Measurements from ENCODE around the gene POLN.

POLN gene

GRCh38 chr4:2179717-2180116 is 62.2 kb downstream of the POLN start:
- Histone ChIP-seq H3K27ac (ENCODE audit: insufficient read depth, low read length, poor library complexity, severe bottlenecking) (no peak overlapping the region), H3K9me3 (ENCODE audit: control insufficient read depth, low read length) (no peaks in the 10 kb centered on the region), H3K27me3 (replicated peaks; ENCODE audit: control insufficient read depth, insufficient read depth, low read length, poor library complexity, severe bottlenecking) (no peaks in the 10 kb centered on the region), H3K4me3 (ENCODE audit: insufficient read depth, low read depth, low read length, poor library complexity, severe bottlenecking) (no peak overlapping the region), H3K4me1 (ENCODE audit: control insufficient read depth, insufficient read depth, low read length, poor library complexity, severe bottlenecking) (no peaks in the 10 kb centered on the region), H3K36me3 (ENCODE audit: control insufficient read depth, insufficient read depth, low read length) (no peaks in the 10 kb centered on the region)
- no peak for DNase-seq

GRCh38 chr4:2178986-2179385 is 62.9 kb downstream of the POLN start:
- no peaks in the 10 kb centered on the region for H3K36me3 ChIP-seq (ENCODE audit: control insufficient read depth, insufficient read depth, low read length)
- H3K9me3 ChIP-seq (ENCODE audit: control insufficient read depth, low read length) = no peaks in the 10 kb centered on the region
- no peak overlapping the region for H3K4me3 ChIP-seq (ENCODE audit: insufficient read depth, low read depth, low read length, poor library complexity, severe bottlenecking)
- no peaks in the 10 kb centered on the region for H3K27me3 ChIP-seq (replicated peaks; ENCODE audit: control insufficient read depth, insufficient read depth, low read length, poor library complexity, severe bottlenecking)
- no peak for DNase-seq
- no peak overlapping the region for H3K27ac ChIP-seq (ENCODE audit: insufficient read depth, low read length, poor library complexity, severe bottlenecking)
- no peaks in the 10 kb centered on the region for H3K4me1 ChIP-seq (ENCODE audit: control insufficient read depth, insufficient read depth, low read length, poor library complexity, severe bottlenecking)

- Histone ChIP-seq H3K4me3 (ENCODE audit: insufficient read depth, low read depth, low read length, poor library complexity, severe bottlenecking) (no peak overlapping the region), H3K27me3 (replicated peaks; ENCODE audit: control insufficient read depth, insufficient read depth, low read length, poor library complexity, severe bottlenecking) (no peaks in the 10 kb centered on the region), H3K9me3 (ENCODE audit: control insufficient read depth, low read length) (no peaks in the 10 kb centered on the region), H3K27ac (ENCODE audit: insufficient read depth, low read length, poor library complexity, severe bottlenecking) (no peak overlapping the region), H3K36me3 (ENCODE audit: control insufficient read depth, insufficient read depth, low read length) (no peaks in the 10 kb centered on the region), H3K4me1 (ENCODE audit: control insufficient read depth, insufficient read depth, low read length, poor library complexity, severe bottlenecking) (peaks cover 3% of the 10 kb centered on the region)
- DNase-seq = no peak
Measured at GRCh38 chr4:2177443-2178093, 64.4 kb downstream of the POLN start.

- peaks cover 6% of the 10 kb centered on the region for H3K4me1 ChIP-seq (ENCODE audit: control insufficient read depth, insufficient read depth, low read length, poor library complexity, severe bottlenecking)
- no peaks in the 10 kb centered on the region for H3K9me3 ChIP-seq (ENCODE audit: control insufficient read depth, low read length)
- no peak for DNase-seq
- no peaks in the 10 kb centered on the region for H3K36me3 ChIP-seq (ENCODE audit: control insufficient read depth, insufficient read depth, low read length)
- no peak overlapping the region for H3K4me3 ChIP-seq (ENCODE audit: insufficient read depth, low read depth, low read length, poor library complexity, severe bottlenecking)
- no peak overlapping the region for H3K27ac ChIP-seq (ENCODE audit: insufficient read depth, low read length, poor library complexity, severe bottlenecking)
- H3K27me3 ChIP-seq (replicated peaks; ENCODE audit: control insufficient read depth, insufficient read depth, low read length, poor library complexity, severe bottlenecking) = no peaks in the 10 kb centered on the region
Measured at GRCh38 chr4:2175990-2176698, 65.8 kb downstream of the POLN start.

GRCh38 chr4:2174061-2174460 is 67.9 kb downstream of the POLN start:
- no peak overlapping the region for H3K27ac ChIP-seq (ENCODE audit: insufficient read depth, low read length, poor library complexity, severe bottlenecking)
- no peak for DNase-seq
- H3K4me1 ChIP-seq (ENCODE audit: control insufficient read depth, insufficient read depth, low read length, poor library complexity, severe bottlenecking) = peaks cover 6% of the 10 kb centered on the region
- no peaks in the 10 kb centered on the region for H3K36me3 ChIP-seq (ENCODE audit: control insufficient read depth, insufficient read depth, low read length)
- H3K4me3 ChIP-seq (ENCODE audit: insufficient read depth, low read depth, low read length, poor library complexity, severe bottlenecking) = no peak overlapping the region
- H3K9me3 ChIP-seq (ENCODE audit: control insufficient read depth, low read length) = no peaks in the 10 kb centered on the region
- H3K27me3 ChIP-seq (replicated peaks; ENCODE audit: control insufficient read depth, insufficient read depth, low read length, poor library complexity, severe bottlenecking) = no peaks in the 10 kb centered on the region

GRCh38 chr4:2172627-2173231 is 69.2 kb downstream of the POLN start:
- Histone ChIP-seq H3K36me3 (ENCODE audit: control insufficient read depth, insufficient read depth, low read length) (no peaks in the 10 kb centered on the region), H3K27ac (ENCODE audit: insufficient read depth, low read length, poor library complexity, severe bottlenecking) (no peak overlapping the region), H3K4me1 (ENCODE audit: control insufficient read depth, insufficient read depth, low read length, poor library complexity, severe bottlenecking) (peaks cover 6% of the 10 kb centered on the region), H3K27me3 (replicated peaks; ENCODE audit: control insufficient read depth, insufficient read depth, low read length, poor library complexity, severe bottlenecking) (no peaks in the 10 kb centered on the region), H3K4me3 (ENCODE audit: insufficient read depth, low read depth, low read length, poor library complexity, severe bottlenecking) (no peak overlapping the region), H3K9me3 (ENCODE audit: control insufficient read depth, low read length) (no peaks in the 10 kb centered on the region)
- no peak for DNase-seq

GRCh38 chr4:2172161-2172560 is 69.8 kb downstream of the POLN start:
- Histone ChIP-seq H3K27me3 (replicated peaks; ENCODE audit: control insufficient read depth, insufficient read depth, low read length, poor library complexity, severe bottlenecking) (no peaks in the 10 kb centered on the region), H3K4me3 (ENCODE audit: insufficient read depth, low read depth, low read length, poor library complexity, severe bottlenecking) (no peak overlapping the region), H3K4me1 (ENCODE audit: control insufficient read depth, insufficient read depth, low read length, poor library complexity, severe bottlenecking) (peaks cover 6% of the 10 kb centered on the region), H3K36me3 (ENCODE audit: control insufficient read depth, insufficient read depth, low read length) (no peaks in the 10 kb centered on the region), H3K27ac (ENCODE audit: insufficient read depth, low read length, poor library complexity, severe bottlenecking) (no peak overlapping the region), H3K9me3 (ENCODE audit: control insufficient read depth, low read length) (no peaks in the 10 kb centered on the region)
- DNase-seq = no peak

- Histone ChIP-seq H3K27ac (ENCODE audit: insufficient read depth, low read length, poor library complexity, severe bottlenecking) (no peak overlapping the region), H3K9me3 (ENCODE audit: control insufficient read depth, low read length) (no peaks in the 10 kb centered on the region), H3K4me1 (ENCODE audit: control insufficient read depth, insufficient read depth, low read length, poor library complexity, severe bottlenecking) (peaks cover 6% of the 10 kb centered on the region), H3K27me3 (replicated peaks; ENCODE audit: control insufficient read depth, insufficient read depth, low read length, poor library complexity, severe bottlenecking) (no peaks in the 10 kb centered on the region), H3K36me3 (ENCODE audit: control insufficient read depth, insufficient read depth, low read length) (no peaks in the 10 kb centered on the region), H3K4me3 (ENCODE audit: insufficient read depth, low read depth, low read length, poor library complexity, severe bottlenecking) (no peak overlapping the region)
- no peak for DNase-seq
Measured at GRCh38 chr4:2168469-2169319, 73.2 kb downstream of the POLN start.

- no peak for DNase-seq
- H3K9me3 ChIP-seq (ENCODE audit: control insufficient read depth, low read length) = no peaks in the 10 kb centered on the region
- H3K4me1 ChIP-seq (ENCODE audit: control insufficient read depth, insufficient read depth, low read length, poor library complexity, severe bottlenecking) = no peaks in the 10 kb centered on the region
- no peak overlapping the region for H3K27ac ChIP-seq (ENCODE audit: insufficient read depth, low read length, poor library complexity, severe bottlenecking)
- no peaks in the 10 kb centered on the region for H3K36me3 ChIP-seq (ENCODE audit: control insufficient read depth, insufficient read depth, low read length)
- H3K27me3 ChIP-seq (replicated peaks; ENCODE audit: control insufficient read depth, insufficient read depth, low read length, poor library complexity, severe bottlenecking) = no peaks in the 10 kb centered on the region
- H3K4me3 ChIP-seq (ENCODE audit: insufficient read depth, low read depth, low read length, poor library complexity, severe bottlenecking) = no peak overlapping the region
Measured at GRCh38 chr4:2166253-2166652, 75.7 kb downstream of the POLN start.
